DND-41 (cell line): ENCODE data around the gene ALPK3.

ENCODE experiments used
- ATAC-seq: fragments of 200-7000 bp; cut with Tn5 transposase; 3 replicates; pipeline ENCODE4 v1.9.1; 2021; ENCODE audit warnings: low read depth; ENCODE audit not compliant: insufficient read depth
- DNase-seq: peaks from one replicate; pipeline ENCODE4 v3.0.0-alpha.2; 2020
- H2AFZ ChIP-seq: 2 replicates; pipeline ENCODE4 v1.6.0; 2012; ENCODE audit warnings: low read depth, low read length
- H3K27ac ChIP-seq: 2 replicates; pipeline ENCODE4 v1.5.1; 2012; ENCODE audit warnings: low read length, inconsistent platforms
- H3K27me3 ChIP-seq: fragments of 200-600 bp; sonication (generic); 2 replicates; pipeline ENCODE4 v1.6.0; 2012; ENCODE audit warnings: low read length, mild to moderate bottlenecking, inconsistent platforms; ENCODE audit not compliant: insufficient read depth, poor library complexity
- H3K36me3 ChIP-seq: 2 replicates; pipeline ENCODE4 v1.5.1; 2012; ENCODE audit warnings: low read length, inconsistent platforms; ENCODE audit not compliant: insufficient read depth
- H3K4me1 ChIP-seq: 2 replicates; pipeline ENCODE4 v1.5.1; 2012; ENCODE audit warnings: mild to moderate bottlenecking, low read length; ENCODE audit not compliant: insufficient read depth
- H3K4me2 ChIP-seq: 2 replicates; pipeline ENCODE4 v1.6.0; 2012; ENCODE audit warnings: mild to moderate bottlenecking, moderate library complexity, low read length, inconsistent platforms; ENCODE audit not compliant: insufficient read depth
- H3K4me3 ChIP-seq, 2 experiments: fragments of 200-600 bp in 1 of 2; shearing (Covaris generic) in 1 of 2; 2 replicates each; pipeline ENCODE4 v1.5.1; 2012 to 2016; ENCODE audit warnings: inconsistent platforms in 2 of 2, low read length in 2 of 2, mild to moderate bottlenecking in 2 of 2, low read depth in 1 of 2, moderate library complexity in 1 of 2
- H3K79me2 ChIP-seq: 2 replicates; pipeline ENCODE4 v1.6.0; 2012; ENCODE audit warnings: low read length, inconsistent platforms; ENCODE audit not compliant: insufficient read depth
- H3K9ac ChIP-seq: 2 replicates; pipeline ENCODE4 v1.6.0; 2012; ENCODE audit warnings: low read depth, mild to moderate bottlenecking, inconsistent platforms, low read length, moderate library complexity
- H3K9me3 ChIP-seq: 2 replicates; pipeline ENCODE4 v1.5.1; 2012; ENCODE audit warnings: low read length, moderate library complexity, mild to moderate bottlenecking, inconsistent platforms; ENCODE audit not compliant: insufficient read depth, severe bottlenecking
- H4K20me1 ChIP-seq: 2 replicates; pipeline ENCODE4 v1.6.0; 2012; ENCODE audit warnings: low read length; ENCODE audit not compliant: insufficient read depth
- CTCF ChIP-seq: IDR thresholded peaks from 2 replicates; pipeline ENCODE4 v1.5.1; 2012; ENCODE audit warnings: borderline replicate concordance, low read length, moderate library complexity, mild to moderate bottlenecking; ENCODE audit not compliant: poor library complexity, severe bottlenecking; ENCODE audit errors: extremely low read depth
- EZH2 ChIP-seq: IDR thresholded peaks from 3 replicates; pipeline ENCODE4 v1.6.1; 2012; ENCODE audit warnings: borderline replicate concordance, low read depth, mild to moderate bottlenecking, moderate library complexity, low read length, inconsistent platforms; ENCODE audit not compliant: severe bottlenecking

The ALPK3 gene

GRCh38 chr15:84840255-84840654, 23.1 kb downstream of the ALPK3 start:
- Histone ChIP-seq H3K27ac (no peak overlapping the region), H4K20me1 (no peaks in the 10 kb centered on the region)
- TF ChIP-seq CTCF (no peak), EZH2 (no peak)

GRCh38 chr15:84840741-84841429, 23.7 kb downstream of the ALPK3 start:
- no peaks in the 10 kb centered on the region for H3K27me3 ChIP-seq
- no peaks in the 10 kb centered on the region for H3K36me3 ChIP-seq
- TF ChIP-seq CTCF (no peak), EZH2 (no peak)
- H2AFZ ChIP-seq: no peak overlapping the region
- no peaks in the 10 kb centered on the region for H3K9me3 ChIP-seq
- no peaks in the 10 kb centered on the region for H4K20me1 ChIP-seq
- H3K79me2 ChIP-seq: no peaks in the 10 kb centered on the region
- no peak overlapping the region for H3K4me3 ChIP-seq
- H3K4me2 ChIP-seq: no peak overlapping the region
- no peak overlapping the region for H3K27ac ChIP-seq
- H3K4me1 ChIP-seq: no peaks in the 10 kb centered on the region
- ATAC-seq: no peak
- no peak for DNase-seq
- no peak overlapping the region for H3K9ac ChIP-seq

More at GRCh38 chr15:84840255-84840654, 23.1 kb downstream of the ALPK3 start:
- Histone ChIP-seq H3K4me2 (no peak overlapping the region), H2AFZ (no peak overlapping the region), H3K79me2 (no peaks in the 10 kb centered on the region), H3K27me3 (no peaks in the 10 kb centered on the region), H3K9me3 (no peaks in the 10 kb centered on the region), H3K9ac (no peak overlapping the region), H3K4me3 (no peak overlapping the region), H3K4me1 (no peaks in the 10 kb centered on the region), H3K36me3 (no peaks in the 10 kb centered on the region)
- ATAC-seq (no peak), DNase-seq (no peak)

GRCh38 chr15:84842781-84843180, 25.6 kb downstream of the ALPK3 start:
- Histone ChIP-seq H3K27ac (no peak overlapping the region), H2AFZ (no peak overlapping the region), H4K20me1 (no peaks in the 10 kb centered on the region), H3K36me3 (no peaks in the 10 kb centered on the region), H3K9ac (no peak overlapping the region), H3K27me3 (no peaks in the 10 kb centered on the region), H3K4me2 (no peak overlapping the region), H3K4me3 (no peak overlapping the region), H3K79me2 (no peaks in the 10 kb centered on the region), H3K4me1 (no peaks in the 10 kb centered on the region), H3K9me3 (no peaks in the 10 kb centered on the region)
- ATAC-seq: no peak
- TF ChIP-seq CTCF: no peak
- no peak for TF ChIP-seq EZH2
- no peak for DNase-seq
